IPS-18c (cell line): ENCODE results near the gene GRXCR1.

Experiments
- H3K4me3 ChIP-seq: 2 replicates; pipeline ENCODE4 v1.7.0; 2013; ENCODE audit warnings: low read depth, mild to moderate bottlenecking, low read length, moderate library complexity; ENCODE audit not compliant: insufficient read depth
- H3K9me3 ChIP-seq: one replicate; pipeline ENCODE4 v1.6.1; 2013; ENCODE audit warnings: mild to moderate bottlenecking, low read length, moderate library complexity; ENCODE audit not compliant: control insufficient read depth, insufficient read depth

GRXCR1 gene

GRCh38 chr4:43048570-43048969 is 156.1 kb downstream of the GRXCR1 start:
- no peaks in the 10 kb centered on the region for H3K9me3 ChIP-seq
- no peak overlapping the region for H3K4me3 ChIP-seq

GRCh38 chr4:43049326-43049725 is 156.8 kb downstream of the GRXCR1 start:
- Histone ChIP-seq H3K4me3 (no peak overlapping the region), H3K9me3 (no peaks in the 10 kb centered on the region)

GRCh38 chr4:43066415-43066814 is 173.9 kb downstream of the GRXCR1 start:
- H3K4me3 ChIP-seq = no peak overlapping the region
- H3K9me3 ChIP-seq = peaks cover under 1% of the 10 kb centered on the region

GRCh38 chr4:43071069-43071468 is 178.6 kb downstream of the GRXCR1 start:
- Histone ChIP-seq H3K9me3 (peaks cover 5% of the 10 kb centered on the region), H3K4me3 (no peak overlapping the region; the same call in 1 of the 2 replicates)
